Measurements from ENCODE around the gene MYBPHL. TPM values are rescaled to one million over a fixed set of nuclear protein-coding genes. Genes with fewer than 3 reads are reported as not detected.

MYBPHL gene
- total and polyA plus RNA-seq, 8 donors, result 0.45 TPM; not detected in 7

GRCh38 chr1:109265741-109266330 lies 41.0 kb downstream of the MYBPHL start:
- Histone ChIP-seq H3K36me3 (peaks cover 0 to 67% (median 31%) of the 10 kb centered on the region in 4 donors), H3K27ac (no peak overlapping the region), H3K4me3 (no peak overlapping the region), H3K9me3 (no peaks in the 10 kb centered on the region), H3K27me3 (no peaks in the 10 kb centered on the region), H3K4me1 (peaks cover 0 to 14% (median 6%) of the 10 kb centered on the region in 4 donors)
- TF ChIP-seq POLR2AphosphoS5 (IDR thresholded peaks at IDR 0.05) (no peak), CTCF (IDR thresholded peaks at IDR 0.05) (no peak), EP300 (IDR thresholded peaks at IDR 0.05) (no peak), POLR2A (IDR thresholded peaks at IDR 0.05) (no peak)
- intact Hi-C loops (cut with DNase I; ENCODE audit: low total_unique reads), result no loop called here
- 91 to 99% (median 95%) methylated on average over 9 to 13 of the region's 13 CpGs for WGBS, 5 donors
- no peak for DNase-seq

GRCh38 chr1:109265016-109265415 lies 41.8 kb downstream of the MYBPHL start:
- H3K4me1 ChIP-seq, result peaks cover 0 to 14% (median 6%) of the 10 kb centered on the region in 4 donors
- no peaks in the 10 kb centered on the region for H3K9me3 ChIP-seq
- TF ChIP-seq EP300 (IDR thresholded peaks at IDR 0.05), result no peak
- TF ChIP-seq POLR2AphosphoS5 (IDR thresholded peaks at IDR 0.05), result no peak
- no peak for TF ChIP-seq POLR2A (IDR thresholded peaks at IDR 0.05)
- TF ChIP-seq CTCF (IDR thresholded peaks at IDR 0.05), result no peak
- no peaks in the 10 kb centered on the region for H3K27me3 ChIP-seq
- no peak for DNase-seq
- intact Hi-C loops (cut with DNase I; ENCODE audit: low total_unique reads), result no loop called here
- 93 to 100% (median 96%) methylated on average over 2 to 4 of the region's 4 CpGs for WGBS, 5 donors
- peaks cover 0 to 64% (median 30%) of the 10 kb centered on the region in 4 donors for H3K36me3 ChIP-seq
- H3K4me3 ChIP-seq, result no peak overlapping the region
- H3K27ac ChIP-seq, result no peak overlapping the region

- intact Hi-C loops (cut with DNase I; ENCODE audit: low total_unique reads), result loop anchor here (5.0 kb wide), 1 partner anchor 138 kb away; no protein-coding TSS in a partner anchor
- no peak overlapping the region for H3K27ac ChIP-seq
- 68 to 89% (median 77%) methylated on average over 1 to 9 of the region's 9 CpGs for WGBS, 5 donors
These were observed 42.4 kb downstream of the MYBPHL start for GRCh38 chr1:109264379-109264755.

More at GRCh38 chr1:109264379-109264755, 42.4 kb downstream of the MYBPHL start:
- TF ChIP-seq POLR2AphosphoS5 (IDR thresholded peaks at IDR 0.05), result no peak
- no peak for TF ChIP-seq CTCF (IDR thresholded peaks at IDR 0.05)
- no peak for TF ChIP-seq POLR2A (IDR thresholded peaks at IDR 0.05)
- no peak for TF ChIP-seq EP300 (IDR thresholded peaks at IDR 0.05)
- Histone ChIP-seq H3K27me3 (no peaks in the 10 kb centered on the region), H3K4me1 (peaks cover 0 to 14% (median 6%) of the 10 kb centered on the region in 4 donors), H3K4me3 (no peak overlapping the region), H3K36me3 (peaks cover 0 to 61% (median 24%) of the 10 kb centered on the region in 4 donors), H3K9me3 (no peaks in the 10 kb centered on the region)
- no peak for DNase-seq
